ENCODE results near the gene JARID2.

DNA sequence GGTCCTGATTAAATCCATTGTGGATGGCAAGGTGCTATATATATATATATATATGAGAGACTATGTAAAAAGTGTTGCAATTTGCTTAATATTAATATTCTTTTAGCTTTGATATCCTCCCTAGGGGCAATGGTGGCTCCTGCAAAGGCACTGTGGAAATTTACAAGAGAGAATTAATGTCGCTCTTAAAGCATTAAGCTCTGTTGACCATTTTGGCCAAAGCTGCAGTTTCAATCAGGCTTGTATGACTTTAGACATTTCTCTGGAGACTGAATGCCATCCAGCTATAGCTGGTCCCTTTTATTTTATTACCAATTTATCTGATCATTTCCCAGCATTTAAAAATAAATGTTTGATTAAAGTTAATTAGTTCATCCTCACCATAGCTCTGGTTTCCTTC, 155.3 kb downstream of the JARID2 start:
- TF ChIP-seq, protein P1, sequence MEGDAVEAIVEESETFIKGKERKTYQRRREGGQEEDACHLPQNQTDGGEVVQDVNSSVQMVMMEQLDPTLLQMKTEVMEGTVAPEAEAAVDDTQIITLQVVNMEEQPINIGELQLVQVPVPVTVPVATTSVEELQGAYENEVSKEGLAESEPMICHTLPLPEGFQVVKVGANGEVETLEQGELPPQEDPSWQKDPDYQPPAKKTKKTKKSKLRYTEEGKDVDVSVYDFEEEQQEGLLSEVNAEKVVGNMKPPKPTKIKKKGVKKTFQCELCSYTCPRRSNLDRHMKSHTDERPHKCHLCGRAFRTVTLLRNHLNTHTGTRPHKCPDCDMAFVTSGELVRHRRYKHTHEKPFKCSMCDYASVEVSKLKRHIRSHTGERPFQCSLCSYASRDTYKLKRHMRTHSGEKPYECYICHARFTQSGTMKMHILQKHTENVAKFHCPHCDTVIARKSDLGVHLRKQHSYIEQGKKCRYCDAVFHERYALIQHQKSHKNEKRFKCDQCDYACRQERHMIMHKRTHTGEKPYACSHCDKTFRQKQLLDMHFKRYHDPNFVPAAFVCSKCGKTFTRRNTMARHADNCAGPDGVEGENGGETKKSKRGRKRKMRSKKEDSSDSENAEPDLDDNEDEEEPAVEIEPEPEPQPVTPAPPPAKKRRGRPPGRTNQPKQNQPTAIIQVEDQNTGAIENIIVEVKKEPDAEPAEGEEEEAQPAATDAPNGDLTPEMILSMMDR (IDR thresholded peaks at IDR 0.05; ENCODE audit: low read length), result no peak
- TF ChIP-seq EZH2 (IDR thresholded peaks at IDR 0.05; ENCODE audit: borderline replicate concordance, low read length), result no peak

Data from OCI-LY1 (cell line).